ENCODE results near the gene TAF12.
"Not testable (repeated sequence)": the region's sequence is repeated elsewhere in the genome, so short reads cannot be mapped to it uniquely, and the experiment has no call there.

DNA sequence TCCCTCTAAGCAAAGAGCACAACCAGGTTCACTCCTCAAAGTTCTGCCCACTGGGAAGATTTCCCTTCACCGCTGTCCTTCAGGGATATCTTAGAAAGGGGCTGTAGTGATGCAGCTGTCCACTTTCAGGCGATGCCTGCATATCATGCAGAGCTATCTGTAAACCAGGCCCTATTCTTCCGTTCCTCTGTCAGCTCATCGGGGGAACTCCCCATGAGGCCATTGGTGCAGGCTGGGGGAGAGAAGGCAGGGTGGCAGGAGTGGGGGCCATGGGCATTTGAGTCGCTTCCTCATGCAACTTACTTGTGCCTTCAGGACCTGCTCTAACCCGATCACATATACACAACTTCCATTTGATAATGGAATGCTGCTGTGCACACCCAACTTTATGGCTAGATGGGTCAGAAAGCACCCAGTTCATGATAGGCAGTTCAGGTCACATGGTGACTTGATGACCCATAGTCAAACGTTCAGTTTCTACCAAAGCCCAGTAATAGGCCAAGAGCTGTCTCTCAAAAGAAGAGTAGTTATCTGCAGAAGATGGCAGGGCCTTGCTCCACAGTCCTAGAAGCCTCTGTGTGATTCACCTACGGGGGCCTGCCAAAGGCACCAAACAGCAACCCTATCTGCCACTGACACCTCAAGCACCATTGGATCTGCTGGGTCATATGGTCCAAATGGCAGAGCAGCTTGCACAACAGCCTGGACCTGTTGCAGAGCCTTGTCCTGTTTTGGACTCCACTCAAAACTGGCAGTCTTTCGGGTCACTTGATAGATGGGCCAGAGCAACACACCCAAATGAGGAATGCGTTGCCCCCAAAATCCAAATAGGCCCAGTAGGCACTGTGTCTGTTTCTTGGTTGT is 12.8 kb upstream of the TAF12 start:
- not testable (repeated sequence) for TF ChIP-seq CTCF (IDR thresholded peaks at IDR 0.05 in 8 of 11, conservative IDR thresholded peaks at IDR 0.05 in 3 of 11); POLR2A (IDR thresholded peaks at IDR 0.05)

Data from spleen (tissue), 7 donors.